Activated T-cell treated with anti-CD3 and anti-CD28 coated beads, Interleukin-2, amount 50 U/mL, for 1 hour (primary cell): ENCODE results near the gene UBASH3B.
A peak's percentile ranks its signal among the peaks of the same experiment; 100 is the strongest.

Source experiments
- DNase-seq: peaks from one replicate; pipeline ENCODE4 v3.0.0-alpha.2; 2020

UBASH3B gene

DNA sequence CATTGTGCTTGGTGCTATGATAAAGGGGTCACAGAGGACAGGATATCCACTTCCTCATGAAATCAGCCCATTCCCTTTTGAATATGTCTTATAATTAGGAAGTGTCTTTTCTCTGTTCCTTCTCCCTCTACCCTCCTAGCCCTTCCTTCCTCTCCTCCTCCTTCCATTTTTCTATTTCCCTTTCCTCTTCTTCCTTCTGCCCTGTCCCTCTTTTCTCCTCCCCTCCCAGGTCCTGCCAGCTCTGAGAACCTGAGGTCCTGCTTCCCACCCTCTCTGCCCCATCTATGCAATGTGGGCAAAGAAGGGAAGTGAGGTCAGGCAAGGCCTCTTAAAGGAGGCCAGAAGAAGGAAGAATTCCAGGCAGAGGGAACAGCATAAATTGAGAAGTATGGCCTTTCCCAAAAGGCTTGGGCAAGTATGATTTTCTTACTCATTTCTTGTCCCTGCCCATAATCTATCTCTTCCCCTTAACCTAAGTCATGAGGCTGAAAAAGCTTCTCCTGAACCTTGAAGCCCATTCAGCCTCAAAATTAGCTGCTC is 7.7 kb upstream of the UBASH3B start:
- no peak for DNase-seq

DNA sequence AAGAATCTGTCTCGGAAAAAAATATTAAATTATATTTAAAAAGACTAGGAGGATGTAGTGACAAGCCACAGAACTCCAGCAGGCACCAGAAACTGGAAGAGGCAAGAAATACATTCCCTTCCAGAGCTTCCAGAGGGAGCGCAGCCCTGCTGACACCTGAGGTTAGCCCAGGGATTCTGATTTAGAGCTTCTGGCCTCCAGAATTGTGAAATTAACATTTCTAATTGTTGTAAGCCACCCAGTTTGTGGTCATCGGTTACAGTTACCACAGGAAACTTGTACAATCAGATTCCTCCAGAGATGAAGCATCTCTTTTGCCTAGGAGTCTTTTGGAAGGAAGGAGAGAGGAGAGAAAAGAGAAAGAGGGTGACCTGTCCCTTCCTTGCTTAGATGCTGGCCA is 6.4 kb upstream of the UBASH3B start:
- DNase-seq = no peak

DNA sequence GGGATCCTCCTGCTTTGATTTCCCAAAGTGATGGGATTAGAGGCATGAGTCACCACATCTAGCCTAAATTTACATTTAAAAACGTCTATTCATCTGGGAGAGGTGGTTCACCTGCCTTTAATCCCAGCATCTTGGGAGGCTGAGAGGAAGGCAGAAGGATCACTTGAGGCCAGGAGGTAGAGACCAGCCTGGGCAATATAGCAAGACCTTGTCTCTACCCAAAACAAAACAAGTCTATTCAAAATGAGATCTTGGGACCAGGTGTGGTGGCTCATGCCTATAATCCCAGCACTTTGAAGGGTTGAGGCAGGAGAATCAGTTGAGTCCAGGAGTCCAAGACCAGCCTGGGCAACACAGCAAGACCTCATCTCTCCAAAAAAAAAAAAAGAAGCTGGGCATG is 4.9 kb upstream of the UBASH3B start:
- DNase-seq = no peak

DNA sequence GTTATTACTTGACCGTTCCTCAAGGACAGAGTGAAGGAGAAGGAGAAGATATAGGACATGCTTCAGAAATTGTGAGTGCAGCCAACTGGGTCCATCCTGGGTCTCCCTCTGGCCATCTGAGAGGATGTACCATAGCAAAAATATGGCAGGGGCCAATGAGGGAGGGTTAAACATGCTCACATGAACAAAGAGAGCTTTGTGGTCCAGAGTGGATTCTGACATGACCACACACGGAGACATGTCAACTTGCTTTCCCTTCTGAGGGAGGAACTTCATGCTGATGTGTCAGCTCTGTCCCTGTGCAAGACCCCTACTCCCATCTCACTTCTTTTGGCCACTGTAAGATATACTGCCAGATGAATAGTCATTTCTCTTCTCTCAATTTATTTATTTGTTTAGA is 3.0 kb upstream of the UBASH3B start:
- DNase-seq = no peak

DNA sequence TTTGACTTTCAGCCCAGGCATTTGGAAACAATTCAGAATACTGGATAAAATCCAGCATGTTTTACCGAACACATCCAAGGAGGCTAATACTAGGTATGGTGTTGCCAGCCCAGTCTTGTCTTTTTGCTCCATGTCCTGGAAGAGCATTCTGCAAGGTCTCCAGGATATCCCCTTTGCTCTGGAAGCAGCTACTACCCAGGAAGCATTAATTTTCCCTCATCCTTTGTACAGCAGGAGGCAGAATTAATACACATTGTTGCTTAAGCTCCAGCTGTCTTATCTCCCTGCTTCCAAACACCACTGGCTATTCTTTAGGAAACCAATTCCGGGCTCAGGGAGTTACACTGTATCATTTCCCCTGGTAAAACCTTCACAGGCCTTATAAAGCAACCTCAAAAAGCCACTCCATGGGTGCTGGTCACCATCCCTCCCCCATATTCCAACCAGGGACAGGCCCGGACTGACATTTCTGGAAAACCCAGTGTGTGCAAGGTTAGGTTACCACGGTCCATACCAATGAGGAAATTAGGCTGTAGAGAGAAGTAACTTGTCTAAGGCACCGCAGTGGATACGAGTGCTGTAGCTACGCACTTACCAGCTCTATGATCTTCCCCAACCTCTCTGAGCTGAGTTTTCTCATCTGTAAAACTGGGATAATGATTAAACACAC is 1.5 kb upstream of the UBASH3B start:
- DNase-seq = no peak

DNA sequence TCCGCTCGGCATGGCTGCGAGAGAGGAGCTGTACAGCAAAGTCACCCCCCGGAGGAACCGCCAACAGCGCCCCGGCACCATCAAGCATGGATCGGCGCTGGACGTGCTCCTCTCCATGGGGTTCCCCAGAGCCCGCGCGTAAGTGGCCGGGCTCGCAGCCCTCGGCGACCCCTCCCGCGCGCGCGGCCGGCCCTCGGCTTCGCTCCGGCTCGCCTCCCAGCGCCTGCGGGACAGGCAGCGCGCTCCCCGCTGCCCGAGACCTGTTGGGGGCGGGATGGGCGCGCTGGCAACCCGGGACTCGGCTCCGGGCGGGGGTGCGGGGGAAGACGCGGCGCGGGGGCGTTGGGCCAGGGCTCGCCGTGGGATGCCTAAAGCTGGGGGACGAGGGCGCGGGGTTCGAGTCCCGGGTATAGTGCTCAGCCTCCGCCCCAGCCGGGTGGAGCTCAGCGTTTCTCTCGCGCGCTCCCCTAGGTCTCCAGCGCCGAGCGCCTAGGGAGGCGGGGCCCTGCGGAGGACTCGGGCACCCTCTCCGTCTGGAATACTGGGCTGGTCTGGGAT is 630 bp downstream of the UBASH3B start:
- peak; percentile 65 for DNase-seq

DNA sequence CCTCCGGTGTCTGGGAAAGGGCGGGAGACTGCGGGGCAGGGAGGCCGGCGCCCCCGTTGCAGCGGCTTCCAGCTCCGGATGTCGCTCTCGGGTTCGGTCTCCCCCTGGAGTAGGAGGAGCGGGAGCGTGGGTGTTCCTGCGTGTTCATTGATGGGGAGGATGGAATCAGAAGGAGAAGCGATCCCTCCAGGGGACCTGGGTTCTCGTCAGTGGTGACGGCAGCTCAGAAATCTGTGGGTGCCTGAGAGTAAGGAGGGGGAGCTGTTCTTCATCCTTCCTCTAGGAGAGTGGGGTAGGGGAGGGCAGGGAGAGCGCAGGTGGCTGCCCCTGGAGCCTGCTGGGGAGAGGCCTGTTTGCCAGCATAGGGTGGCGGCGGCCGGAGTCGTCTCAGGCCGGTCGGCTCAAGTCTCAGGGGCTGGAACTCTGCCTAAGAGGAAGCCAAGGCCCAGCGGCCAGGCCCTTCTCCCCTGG is 1.1 kb downstream of the UBASH3B start:
- DNase-seq = peak; percentile 46

DNA sequence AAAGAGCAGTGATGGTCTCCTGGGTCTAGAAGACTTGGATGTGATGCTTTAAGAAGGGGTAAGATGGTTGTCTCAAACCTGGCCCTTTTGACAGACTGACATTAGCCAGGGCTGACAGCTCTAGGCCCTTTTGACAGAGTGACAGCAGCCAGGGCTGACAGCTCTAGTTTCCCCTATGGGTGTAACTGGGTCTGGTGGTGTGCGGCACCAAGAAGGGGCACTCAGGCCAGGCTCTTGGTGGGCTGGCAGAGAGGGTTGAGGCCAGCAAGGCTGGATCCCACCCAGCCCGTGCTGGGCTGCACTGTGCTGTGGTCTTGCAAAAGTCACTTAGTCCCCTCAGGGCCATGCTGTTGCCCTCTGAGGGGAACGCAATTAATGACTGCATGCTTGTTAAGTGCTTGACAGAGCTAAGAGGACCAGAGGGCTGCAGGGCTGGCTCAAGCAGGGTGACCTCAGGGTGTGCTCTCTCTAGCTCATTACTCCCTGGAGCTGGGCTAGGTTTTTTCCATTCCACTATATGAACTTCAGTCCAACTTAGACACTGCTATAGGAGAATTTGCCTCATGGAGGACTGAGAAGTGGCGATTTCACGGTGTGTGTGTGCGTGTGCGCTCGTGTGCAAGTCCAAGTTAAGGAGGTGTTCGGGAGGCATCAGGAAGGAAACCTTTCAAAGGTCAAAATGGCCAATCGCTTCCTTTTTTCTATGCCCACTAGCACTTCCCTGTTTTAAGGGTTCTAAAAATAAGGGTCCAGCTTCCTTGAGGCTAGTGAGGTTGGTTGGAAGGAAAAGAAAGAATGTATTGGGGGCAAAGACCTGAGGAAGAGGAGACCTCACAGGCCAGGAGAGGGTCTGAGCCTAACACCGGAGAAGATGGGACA is 4.4 kb downstream of the UBASH3B start:
- DNase-seq = no peak

DNA sequence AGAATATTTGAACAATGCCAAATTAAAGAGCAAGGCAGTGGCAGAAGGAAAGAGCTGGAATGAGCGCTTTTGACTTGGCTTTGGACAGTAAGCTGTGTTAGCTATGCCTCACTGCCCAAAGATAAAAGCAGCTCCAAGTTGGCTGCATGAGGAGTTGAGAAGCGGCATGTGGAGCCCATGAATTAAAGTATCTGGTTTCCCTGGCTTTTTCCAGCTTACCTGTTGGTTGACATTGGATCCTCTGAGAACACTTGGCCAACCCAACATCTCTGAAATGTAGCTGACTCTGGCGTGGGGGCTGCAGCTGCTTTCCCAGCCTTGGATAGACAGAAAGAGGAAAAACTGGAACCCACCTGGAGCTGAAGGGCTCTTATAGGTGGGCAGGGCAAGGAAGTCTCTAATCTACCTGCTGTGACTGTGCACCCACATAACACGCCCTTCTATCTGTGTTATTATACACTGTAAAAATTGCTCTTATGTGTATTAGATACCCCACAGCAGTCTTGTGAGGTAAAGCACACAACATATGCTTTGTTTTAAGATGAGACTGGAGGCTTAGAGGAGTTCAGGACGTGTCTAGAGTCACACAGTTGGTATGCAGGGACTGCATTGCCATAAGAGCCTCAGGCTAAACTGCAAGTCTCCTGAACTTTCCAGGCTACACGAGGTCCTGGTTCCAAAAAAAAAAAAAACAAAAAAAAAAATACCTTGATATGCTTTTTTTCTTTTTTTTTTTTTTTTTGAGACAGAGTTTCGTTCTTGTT is 5.8 kb downstream of the UBASH3B start:
- no peak for DNase-seq

DNA sequence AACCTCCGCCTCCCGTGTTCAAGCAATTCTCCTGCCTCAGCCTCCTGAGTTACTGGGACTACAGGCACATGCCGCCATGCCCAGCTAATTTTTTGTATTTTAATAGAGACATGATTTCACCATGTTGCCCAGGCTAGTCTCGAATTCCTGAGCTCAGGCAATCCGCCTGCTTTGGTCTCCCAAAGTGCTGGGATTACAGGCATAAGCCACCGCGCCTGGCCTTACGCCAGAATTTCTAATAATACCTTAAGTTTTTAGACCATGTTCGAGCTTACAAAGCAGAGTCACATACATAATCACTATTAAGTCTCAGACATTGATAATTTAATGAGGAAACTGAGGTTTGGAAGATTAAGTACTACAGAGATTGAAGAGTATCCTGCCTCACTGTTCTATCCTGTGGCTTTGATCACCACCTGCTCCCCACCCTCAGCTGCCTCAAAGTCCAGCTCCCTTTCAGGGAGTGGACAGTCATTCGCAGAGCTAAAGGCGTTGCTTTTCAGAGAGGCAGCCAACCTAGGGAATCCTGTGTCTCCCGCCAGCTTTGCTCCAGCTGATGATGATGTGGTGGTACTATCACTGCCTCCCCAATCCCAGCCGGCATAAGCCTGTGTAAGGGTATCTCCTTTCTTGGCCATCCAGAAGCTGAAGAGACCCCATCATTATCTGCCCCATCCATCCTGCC is 7.7 kb downstream of the UBASH3B start:
- DNase-seq = no peak

DNA sequence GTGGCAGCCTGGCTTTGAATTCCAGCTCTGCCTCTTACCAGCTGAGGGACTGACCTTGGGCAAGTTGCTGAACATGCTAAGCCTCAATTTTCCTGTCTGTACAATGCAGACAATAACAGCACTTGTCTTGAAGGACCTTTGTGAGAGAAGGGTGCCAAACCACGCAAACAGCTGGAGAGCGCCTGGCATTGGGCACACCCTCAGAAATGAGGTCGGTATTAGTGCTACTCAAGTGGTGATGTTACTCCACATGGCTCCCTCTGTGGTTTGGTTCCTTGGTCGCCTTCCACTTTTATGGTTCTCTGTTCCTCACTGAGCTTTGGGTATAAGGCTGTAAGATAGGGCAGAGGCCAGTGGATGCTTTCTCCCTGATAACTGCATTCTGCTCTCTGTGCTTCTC is 8.2 kb downstream of the UBASH3B start:
- no peak for DNase-seq

DNA sequence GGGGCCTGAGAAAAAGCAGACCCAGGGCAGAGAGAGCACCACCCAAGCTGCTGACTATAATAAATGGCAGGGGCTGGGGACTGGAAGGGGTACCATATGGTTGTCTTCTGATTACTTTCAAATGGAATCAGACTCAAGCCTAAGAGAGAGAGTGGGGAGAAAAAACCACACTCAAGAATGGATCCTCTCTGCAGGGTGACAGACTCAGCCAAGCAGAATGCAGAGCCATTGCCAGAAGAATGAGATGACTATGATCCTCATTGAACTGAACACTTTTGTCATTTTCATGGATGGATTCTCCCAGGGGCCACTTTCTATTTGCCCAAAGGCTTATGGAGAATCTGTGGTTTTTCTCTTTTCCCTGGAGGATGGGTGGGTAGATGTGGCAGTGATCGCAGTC is 8.7 kb downstream of the UBASH3B start:
- DNase-seq = no peak

DNA sequence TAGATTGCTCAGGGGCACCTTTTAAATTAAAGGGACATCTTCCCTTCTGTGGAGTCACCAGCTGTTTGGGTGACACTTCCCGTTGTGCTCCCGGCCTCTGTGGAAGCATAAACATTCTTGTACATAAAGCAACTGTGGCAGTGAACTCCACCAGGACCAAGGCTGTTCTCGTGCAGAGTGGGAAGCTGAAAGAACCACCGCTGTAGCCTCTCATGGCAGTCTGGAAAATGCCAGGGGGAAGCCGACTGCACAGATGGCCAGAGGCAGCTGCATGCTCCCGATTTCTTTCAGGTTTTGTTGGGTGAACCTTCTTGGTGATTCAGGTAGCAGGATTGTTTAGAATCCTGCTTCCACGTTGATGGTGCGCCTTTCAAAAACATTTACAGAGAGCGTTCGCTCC is 10.3 kb downstream of the UBASH3B start:
- DNase-seq = no peak

DNA sequence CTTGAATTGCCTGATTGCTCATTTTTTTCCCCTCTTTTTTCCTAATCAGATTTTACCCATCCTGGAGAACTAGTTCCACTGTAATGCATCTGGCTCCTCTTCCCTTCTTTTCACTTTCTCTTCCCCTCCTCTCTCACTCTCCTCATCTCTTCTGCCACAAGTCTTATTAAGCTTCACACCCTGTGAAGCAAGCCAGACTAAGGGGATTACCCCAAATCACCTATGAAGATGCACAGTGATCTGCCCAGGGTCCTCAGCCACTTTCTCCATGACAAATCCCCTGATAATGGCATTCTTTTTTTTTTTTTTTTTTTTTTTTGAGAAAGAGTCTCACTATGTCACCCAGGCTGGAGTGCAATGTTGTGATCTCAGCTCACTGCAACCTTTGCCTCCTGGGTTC is 11.2 kb downstream of the UBASH3B start:
- DNase-seq = no peak

DNA sequence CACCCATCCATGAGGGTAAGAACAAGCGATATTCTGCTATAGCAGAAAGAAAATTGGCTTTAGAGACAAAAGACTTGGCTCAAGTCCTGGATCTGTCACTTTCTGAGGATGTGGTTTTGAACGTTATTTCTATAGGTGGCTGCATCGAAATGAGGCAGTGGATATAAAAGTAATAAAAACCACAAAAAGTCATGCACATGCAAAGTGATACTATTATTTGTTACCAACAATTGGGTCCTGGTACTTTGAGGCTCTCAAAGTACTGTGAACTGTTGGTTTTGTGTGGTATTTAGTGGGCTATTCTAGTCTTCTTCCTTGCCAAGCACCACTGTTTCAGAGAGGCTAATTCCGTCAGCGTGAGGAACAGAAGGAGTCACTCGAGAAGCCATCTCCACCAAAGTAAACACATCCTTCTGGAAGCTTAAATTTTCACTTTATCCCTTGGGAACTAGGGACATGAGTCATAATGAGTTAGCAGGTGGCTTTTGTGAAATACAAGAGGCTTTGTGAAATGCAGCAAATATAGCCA is 13.1 kb downstream of the UBASH3B start:
- DNase-seq = no peak

DNA sequence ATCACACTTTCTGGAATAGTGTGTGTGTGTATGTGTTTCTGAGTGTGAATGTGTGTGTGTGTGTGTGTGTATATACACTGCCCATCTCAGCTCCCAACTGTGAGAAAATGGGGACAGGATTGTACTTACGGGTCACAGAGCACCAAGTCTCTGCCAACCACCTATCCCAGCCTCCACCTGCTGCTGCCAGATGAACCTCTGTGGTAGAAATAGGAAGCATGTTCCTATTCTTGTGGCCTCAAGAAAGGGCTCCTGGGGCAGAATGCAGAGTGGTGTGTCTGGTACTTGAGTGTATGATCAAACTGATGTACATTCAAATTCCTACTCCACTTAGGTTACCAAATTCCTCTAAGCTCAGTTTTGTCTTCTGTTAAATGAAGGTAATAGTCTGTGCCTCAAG is 14.6 kb downstream of the UBASH3B start:
- no peak for DNase-seq

DNA sequence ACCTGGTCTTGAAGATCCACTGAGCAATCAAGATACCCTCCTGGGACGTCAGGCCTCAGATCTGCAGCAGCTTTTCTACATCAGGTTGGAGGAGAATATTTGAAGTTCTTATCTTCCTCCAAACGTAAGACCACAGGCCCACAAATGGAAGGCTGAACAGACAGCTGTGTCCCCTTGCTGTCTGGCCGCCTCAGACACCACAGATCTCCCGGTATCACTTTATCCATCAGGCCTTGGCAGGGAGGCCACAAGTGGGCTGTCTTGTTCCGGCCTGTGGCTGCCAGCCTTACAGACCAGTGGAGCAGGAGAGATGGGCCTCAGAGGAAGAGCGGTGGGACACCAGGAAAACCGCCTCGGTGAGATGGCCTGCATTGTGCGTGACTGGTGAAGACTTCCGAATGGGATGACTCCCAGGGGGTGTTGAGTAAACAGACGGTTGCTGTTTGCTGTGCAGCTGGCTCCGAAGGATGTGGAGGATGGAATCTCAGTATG is 15.9 kb downstream of the UBASH3B start:
- no peak for DNase-seq

DNA sequence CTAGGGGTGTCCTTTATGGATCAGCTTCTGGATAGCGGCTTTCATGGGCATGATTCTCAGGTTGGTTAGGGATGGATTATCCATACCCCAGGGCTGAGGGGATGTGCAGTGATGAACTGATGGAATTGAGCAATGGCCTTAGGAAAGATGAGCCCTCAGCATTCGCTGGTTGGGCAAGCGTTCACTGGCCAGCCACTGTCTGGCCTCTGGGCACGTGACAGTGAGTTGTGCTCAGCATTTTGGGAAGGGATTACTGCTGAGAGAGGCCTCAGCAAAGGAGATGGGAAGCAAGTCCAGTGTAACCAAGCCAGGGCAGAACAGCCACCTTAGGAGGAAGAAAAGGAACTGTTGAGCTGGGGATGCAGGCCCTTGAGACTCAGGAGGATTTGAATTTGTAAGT is 17.4 kb downstream of the UBASH3B start:
- DNase-seq = no peak

DNA sequence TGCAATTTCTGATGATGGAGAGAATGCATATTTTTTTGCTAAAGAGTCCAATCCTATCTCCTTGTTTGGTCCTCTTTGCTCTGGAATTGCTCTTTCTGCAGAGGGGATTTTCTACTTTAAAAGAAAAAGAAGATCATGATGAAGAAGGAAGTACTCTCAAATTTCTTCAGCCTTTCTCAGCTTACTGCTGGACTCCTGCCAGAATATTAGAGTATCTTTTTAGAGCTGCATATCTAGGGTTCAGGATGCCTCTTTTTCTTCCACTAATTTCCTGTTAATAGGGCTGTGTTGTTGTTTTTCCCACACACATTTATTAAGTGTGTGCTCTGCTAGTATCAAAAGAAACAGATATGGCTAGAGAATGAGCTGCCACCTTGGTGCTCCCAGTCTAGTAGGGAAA is 18.2 kb downstream of the UBASH3B start:
- DNase-seq = no peak

DNA sequence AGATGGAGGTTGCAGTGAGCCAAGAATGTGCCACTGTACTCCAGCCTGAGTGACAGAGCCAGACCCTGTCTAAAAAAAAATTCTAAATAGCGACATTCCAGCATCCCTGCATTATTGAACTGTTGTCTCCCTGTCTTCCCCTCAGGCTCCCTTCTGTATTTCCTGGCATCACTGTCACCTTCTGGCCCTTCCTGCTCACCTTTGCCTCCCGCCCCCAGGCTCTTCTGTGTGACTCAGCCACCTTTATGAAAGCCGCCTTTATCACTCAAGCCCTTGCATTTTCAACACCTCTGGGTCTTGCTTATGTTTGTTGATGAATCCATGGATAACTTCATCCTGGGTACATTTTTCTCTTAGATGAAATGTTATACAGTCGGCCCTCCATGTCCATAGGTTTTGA is 21.1 kb downstream of the UBASH3B start:
- no peak for DNase-seq

DNA sequence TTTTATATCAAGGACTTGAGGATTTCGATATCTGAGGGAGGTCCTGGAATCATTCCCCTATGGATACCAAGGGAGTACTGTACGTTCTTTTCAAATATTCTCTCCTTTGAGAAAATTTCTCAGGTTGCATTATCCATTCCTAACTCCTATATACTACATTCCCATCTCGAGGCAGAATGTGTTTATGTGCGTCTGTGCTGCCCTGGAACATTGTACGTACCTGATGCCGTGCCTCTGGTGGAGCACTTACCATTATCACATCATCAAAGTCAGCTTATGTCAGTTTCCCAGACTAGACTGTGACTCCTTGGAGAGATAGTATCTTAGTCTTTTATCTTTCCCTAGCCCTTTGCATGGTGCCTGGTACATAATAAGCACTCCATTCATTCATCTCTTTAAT is 21.7 kb downstream of the UBASH3B start:
- no peak for DNase-seq

DNA sequence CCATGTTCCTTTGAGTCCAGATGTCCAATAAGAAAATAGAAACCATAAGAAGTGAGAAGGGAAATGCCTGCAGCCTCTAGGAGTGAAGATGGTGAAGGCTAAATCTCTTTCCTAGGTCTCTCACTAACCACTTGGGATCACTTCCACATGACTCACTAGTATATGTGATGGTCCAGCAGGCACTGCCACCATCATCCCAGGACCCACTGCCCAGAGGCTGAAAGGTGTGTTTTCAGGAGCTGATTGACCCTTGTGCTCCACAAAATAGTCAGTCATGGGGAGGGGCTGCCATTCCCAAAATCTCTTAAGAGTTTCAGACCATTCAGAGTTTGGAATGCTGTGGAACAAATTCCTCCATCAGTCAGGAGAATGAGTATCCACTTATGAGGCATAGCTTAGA is 22.9 kb downstream of the UBASH3B start:
- DNase-seq = no peak
